H9 (cell line): ENCODE measurements around the gene TSPAN9. TPM values are rescaled to one million over a fixed set of nuclear protein-coding genes. Genes with fewer than 3 reads are reported as not detected.

Source experiments
- DNase-seq: peaks from one replicate; pipeline ENCODE4 v3.0.0-alpha.2; 2017
- H2AFZ ChIP-seq: one replicate; pipeline ENCODE4 v1.6.1; 2013; ENCODE audit warnings: mild to moderate bottlenecking, low read length, control low read depth, moderate library complexity
- H2AK5ac ChIP-seq: 2 replicates; pipeline ENCODE4 v1.6.1; 2013; ENCODE audit warnings: low read length, control low read depth, mixed read lengths; ENCODE audit not compliant: insufficient read length
- H2BK120ac ChIP-seq: one replicate; pipeline ENCODE4 v1.6.1; 2013; ENCODE audit warnings: low read depth, mild to moderate bottlenecking, low read length, control low read depth, inconsistent platforms; ENCODE audit not compliant: poor library complexity, severe bottlenecking
- H2BK12ac ChIP-seq: 2 replicates; pipeline ENCODE4 v1.6.1; 2013; ENCODE audit warnings: low read length, control low read depth, mixed read lengths, low read depth; ENCODE audit not compliant: insufficient read length
- H2BK15ac ChIP-seq: 2 replicates; pipeline ENCODE4 v1.6.1; 2013; ENCODE audit warnings: low read depth, low read length, control low read depth
- H2BK20ac ChIP-seq: one replicate; pipeline ENCODE4 v1.6.1; 2013; ENCODE audit warnings: low read depth, mild to moderate bottlenecking, low read length, control low read depth, inconsistent platforms; ENCODE audit not compliant: poor library complexity, severe bottlenecking
- H2BK5ac ChIP-seq: 2 replicates; pipeline ENCODE4 v1.6.1; 2013; ENCODE audit warnings: low read length, control low read depth, mixed read lengths; ENCODE audit not compliant: insufficient read length
- H3K14ac ChIP-seq: 2 replicates; pipeline ENCODE4 v1.6.1; 2013; ENCODE audit warnings: low read length, control low read depth; ENCODE audit not compliant: insufficient read depth
- H3K18ac ChIP-seq: 2 replicates; pipeline ENCODE4 v1.6.1; 2013; ENCODE audit warnings: low read depth, mild to moderate bottlenecking, mixed read lengths, low read length, control low read depth; ENCODE audit not compliant: insufficient read length
- H3K23ac ChIP-seq: 2 replicates; pipeline ENCODE4 v1.6.1; 2013; ENCODE audit warnings: low read length, control low read depth, mixed read lengths, low read depth; ENCODE audit not compliant: insufficient read length
- H3K23me2 ChIP-seq: 2 replicates; pipeline ENCODE4 v1.6.1; 2013; ENCODE audit warnings: low read depth, mild to moderate bottlenecking, mixed read lengths, low read length, control low read depth; ENCODE audit not compliant: insufficient read length, poor library complexity, severe bottlenecking
- H3K27ac ChIP-seq: 2 replicates; pipeline ENCODE4 v1.5.1; 2013; ENCODE audit warnings: low read length, control low read depth, mixed read lengths, low read depth; ENCODE audit not compliant: insufficient read length
- H3K27me3 ChIP-seq: 2 replicates; pipeline ENCODE4 v1.6.1; 2013; ENCODE audit warnings: low read length, control low read depth, inconsistent platforms; ENCODE audit not compliant: insufficient read depth
- H3K4ac ChIP-seq: 2 replicates; pipeline ENCODE4 v1.6.1; 2013; ENCODE audit warnings: low read depth, mild to moderate bottlenecking, control low read depth, inconsistent platforms, low read length, moderate library complexity
- H3K4me1 ChIP-seq: 2 replicates; pipeline ENCODE4 v1.6.1; 2013; ENCODE audit warnings: low read length, control low read depth, inconsistent platforms; ENCODE audit not compliant: insufficient read depth
- H3K4me2 ChIP-seq: 2 replicates; pipeline ENCODE4 v1.6.1; 2013; ENCODE audit warnings: low read length, control low read depth, mixed read lengths; ENCODE audit not compliant: insufficient read length, insufficient read depth
- H3K56ac ChIP-seq: 2 replicates; pipeline ENCODE4 v1.6.1; 2013; ENCODE audit warnings: low read depth, mild to moderate bottlenecking, mixed read lengths, low read length, control low read depth; ENCODE audit not compliant: insufficient read length
- H3K79me1 ChIP-seq: 2 replicates; pipeline ENCODE4 v1.6.1; 2013; ENCODE audit warnings: low read depth, mild to moderate bottlenecking, moderate library complexity, low read length, control low read depth, inconsistent platforms; ENCODE audit not compliant: insufficient read depth, poor library complexity, severe bottlenecking
- H3K79me2 ChIP-seq: 2 replicates; pipeline ENCODE4 v1.6.1; 2013; ENCODE audit warnings: low read length, control low read depth, inconsistent platforms; ENCODE audit not compliant: insufficient read depth
- H3K9ac ChIP-seq: 2 replicates; pipeline ENCODE4 v1.6.1; 2013; ENCODE audit warnings: low read length, control low read depth, mixed read lengths; ENCODE audit not compliant: insufficient read length; ENCODE audit errors: extremely low read depth
- H3K9me3 ChIP-seq: one replicate; pipeline ENCODE4 v1.6.1; 2013; ENCODE audit warnings: low read depth, low read length, inconsistent platforms; ENCODE audit not compliant: control insufficient read depth
- H3T11ph ChIP-seq: one replicate; pipeline ENCODE4 v1.6.1; 2013; ENCODE audit warnings: mild to moderate bottlenecking, low read length, control low read depth, inconsistent platforms
- H4K20me1 ChIP-seq: one replicate; pipeline ENCODE4 v1.6.1; 2013; ENCODE audit not compliant: control insufficient read depth, insufficient read length, insufficient read depth
- H4K5ac ChIP-seq: 2 replicates; pipeline ENCODE4 v1.6.1; 2013; ENCODE audit warnings: low read depth, mild to moderate bottlenecking, mixed read lengths, low read length, control low read depth; ENCODE audit not compliant: insufficient read length
- H4K8ac ChIP-seq: replicated peaks from 2 replicates; pipeline ENCODE4 v1.6.1; 2013; ENCODE audit warnings: low read length, control low read depth, mixed read lengths, low read depth; ENCODE audit not compliant: insufficient read length
- H4K91ac ChIP-seq: 2 replicates; pipeline ENCODE4 v1.6.1; 2013; ENCODE audit warnings: low read depth, mild to moderate bottlenecking, moderate library complexity, mixed read lengths, low read length, control low read depth; ENCODE audit not compliant: insufficient read length
- H3K27ac Mint-ChIP-seq, 3 experiments: 2 replicates in 2 of 3; 3 replicates in 1 of 3; pipeline ENCODE4 v1.8.0; 2020 to 2021; ENCODE audit warnings: mixed read lengths in 3 of 3, mild to moderate bottlenecking in 1 of 3, moderate library complexity in 1 of 3
- H3K27me3 Mint-ChIP-seq: 2 replicates; pipeline ENCODE4 v1.8.0; 2021; ENCODE audit warnings: low read depth, mild to moderate bottlenecking, moderate library complexity, mixed read lengths
- H3K36me3 Mint-ChIP-seq, 3 experiments: 2 replicates in 2 of 3; 3 replicates in 1 of 3; pipeline ENCODE4 v1.8.0; 2020 to 2021; ENCODE audit warnings: low read depth in 3 of 3, mixed read lengths in 3 of 3; ENCODE audit not compliant: insufficient read depth in 1 of 3
- H3K4me1 Mint-ChIP-seq, 2 experiments: 2 replicates each; pipeline ENCODE4 v1.8.0; 2020; ENCODE audit warnings: mixed read lengths in 2 of 2
- H3K4me3 Mint-ChIP-seq, 2 experiments: 2 replicates in 1 of 2; 3 replicates in 1 of 2; pipeline ENCODE4 v1.8.0; 2020 to 2021; ENCODE audit warnings: mild to moderate bottlenecking in 2 of 2, mixed read lengths in 2 of 2, moderate library complexity in 1 of 2
- H3K9me3 Mint-ChIP-seq, 2 experiments: 2 replicates in 1 of 2; 3 replicates in 1 of 2; pipeline ENCODE4 v1.8.0; 2020; ENCODE audit warnings: mild to moderate bottlenecking in 2 of 2, mixed read lengths in 2 of 2, moderate library complexity in 1 of 2
- WGBS: extraction: QIAGEN DNeasy Blood & Tissue Kit; methylation state at CpG from one replicate; pipeline ENCODE4 v1.1.7; 2013; ENCODE audit warnings: missing lambda C conversion rate, low lambda C conversion rate, mixed read lengths; ENCODE audit not compliant: insufficient read length; ENCODE audit errors: extremely low coverage; 5-methylcytosine and 5-hydroxymethylcytosine counted together
- total RNA-seq: library from RNA; stranded (reverse); gene quantifications from 2 replicates; pipeline ENCODE4 v1.2.1, GENCODE V29; 2021
- TF ChIP-seq, protein P1 (sequence below): fragments of 200-600 bp; sonication (generic); conservative IDR thresholded peaks from 3 replicates; pipeline ENCODE4 v1.8.0; 2021; ENCODE audit warnings: antibody characterized with exemption, mild to moderate bottlenecking

Gene TSPAN9
- total RNA-seq, 1 experiment from 2014 or later = 19.0 TPM

DNA sequence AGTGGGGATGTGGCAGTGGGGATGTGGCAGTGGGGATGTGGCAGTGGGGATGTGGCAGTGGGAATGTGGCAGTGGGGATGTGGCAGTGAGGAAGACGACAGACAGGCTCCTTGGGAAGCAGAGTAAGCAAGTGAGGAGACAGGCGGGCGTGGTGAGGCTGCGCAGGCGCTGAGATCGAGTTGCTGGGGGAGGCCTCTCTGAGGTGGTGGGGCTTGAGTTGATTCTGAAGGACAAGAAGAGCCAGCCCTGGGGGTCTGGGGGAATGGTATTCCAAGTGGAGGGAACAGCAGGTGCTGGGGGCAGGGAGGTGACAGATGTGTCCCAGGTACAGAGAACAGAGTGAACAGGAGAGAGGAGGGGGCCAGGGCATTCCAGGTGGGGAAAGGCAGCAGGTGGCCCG is 33.8 kb upstream of the TSPAN9 start:
- Histone ChIP-seq H2BK5ac (no peak overlapping the region), H3K79me1 (no peaks in the 10 kb centered on the region), H4K8ac (no peak overlapping the region), H3K4me2 (no peak overlapping the region), H4K5ac (no peak overlapping the region), H3K56ac (no peak overlapping the region), H4K91ac (no peak overlapping the region), H3K23me2 (no peaks in the 10 kb centered on the region), H3K9ac (no peak overlapping the region), H3K9me3 (no peaks in the 10 kb centered on the region), H4K20me1 (no peaks in the 10 kb centered on the region), H3K4ac (no peak overlapping the region), H3K4me1 (no peaks in the 10 kb centered on the region; the same call in 1 of the 2 replicates), H3K27ac (no peak overlapping the region), H2AFZ (no peak overlapping the region), H2AK5ac (no peak overlapping the region), H3K14ac (no peak overlapping the region), H3K79me2 (no peaks in the 10 kb centered on the region), H2BK15ac (no peak overlapping the region), H3T11ph (no peak overlapping the region), H2BK12ac (no peak overlapping the region), H3K23ac (no peak overlapping the region), H3K27me3 (no peaks in the 10 kb centered on the region), H2BK120ac (no peak overlapping the region), H2BK20ac (no peak overlapping the region), H3K18ac (no peak overlapping the region)
- Mint-ChIP-seq H3K9me3 (no peaks in the 10 kb centered on the region), H3K4me3 (no peak overlapping the region), H3K36me3 (peaks cover 19 to 62% (median 26%) of the 10 kb centered on the region in 3 experiments), H3K27ac (peak overlapping the region in 2 of 3 experiments; percentile 36 to 50; a peak in 4 of 7 replicates), H3K27me3 (peaks cover 5% of the 10 kb centered on the region), H3K4me1 (peaks cover 13 to 14% of the 10 kb centered on the region in 2 experiments)
- TF ChIP-seq, protein P1, sequence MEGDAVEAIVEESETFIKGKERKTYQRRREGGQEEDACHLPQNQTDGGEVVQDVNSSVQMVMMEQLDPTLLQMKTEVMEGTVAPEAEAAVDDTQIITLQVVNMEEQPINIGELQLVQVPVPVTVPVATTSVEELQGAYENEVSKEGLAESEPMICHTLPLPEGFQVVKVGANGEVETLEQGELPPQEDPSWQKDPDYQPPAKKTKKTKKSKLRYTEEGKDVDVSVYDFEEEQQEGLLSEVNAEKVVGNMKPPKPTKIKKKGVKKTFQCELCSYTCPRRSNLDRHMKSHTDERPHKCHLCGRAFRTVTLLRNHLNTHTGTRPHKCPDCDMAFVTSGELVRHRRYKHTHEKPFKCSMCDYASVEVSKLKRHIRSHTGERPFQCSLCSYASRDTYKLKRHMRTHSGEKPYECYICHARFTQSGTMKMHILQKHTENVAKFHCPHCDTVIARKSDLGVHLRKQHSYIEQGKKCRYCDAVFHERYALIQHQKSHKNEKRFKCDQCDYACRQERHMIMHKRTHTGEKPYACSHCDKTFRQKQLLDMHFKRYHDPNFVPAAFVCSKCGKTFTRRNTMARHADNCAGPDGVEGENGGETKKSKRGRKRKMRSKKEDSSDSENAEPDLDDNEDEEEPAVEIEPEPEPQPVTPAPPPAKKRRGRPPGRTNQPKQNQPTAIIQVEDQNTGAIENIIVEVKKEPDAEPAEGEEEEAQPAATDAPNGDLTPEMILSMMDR = no peak
- WGBS = no CpG with 5 or more reads among the region's 7 CpGs
- DNase-seq = no peak
